NCI-H2107 treated with DMSO at 0.1 percent for 48 hours (cell line): Measurements from ENCODE around the gene MOBP.
"Not testable (repeated sequence)": the region's sequence is repeated elsewhere in the genome, so short reads cannot be mapped to it uniquely, and the experiment has no call there.

ENCODE experiments used
- DNase-seq: peaks from one replicate; lab custom pipeline; 2025; ENCODE audit not compliant: unreplicated experiment; lab: John Stamatoyannopoulos, UW

Gene MOBP

GRCh38 chr3:39467394-39468107, at the start of gene MOBP:
Gene MOBP (plus strand): TSS chr3:39467680. CDS start chr3:39502070, 34,390 bp downstream.
- DNase-seq: no peak

DNA sequence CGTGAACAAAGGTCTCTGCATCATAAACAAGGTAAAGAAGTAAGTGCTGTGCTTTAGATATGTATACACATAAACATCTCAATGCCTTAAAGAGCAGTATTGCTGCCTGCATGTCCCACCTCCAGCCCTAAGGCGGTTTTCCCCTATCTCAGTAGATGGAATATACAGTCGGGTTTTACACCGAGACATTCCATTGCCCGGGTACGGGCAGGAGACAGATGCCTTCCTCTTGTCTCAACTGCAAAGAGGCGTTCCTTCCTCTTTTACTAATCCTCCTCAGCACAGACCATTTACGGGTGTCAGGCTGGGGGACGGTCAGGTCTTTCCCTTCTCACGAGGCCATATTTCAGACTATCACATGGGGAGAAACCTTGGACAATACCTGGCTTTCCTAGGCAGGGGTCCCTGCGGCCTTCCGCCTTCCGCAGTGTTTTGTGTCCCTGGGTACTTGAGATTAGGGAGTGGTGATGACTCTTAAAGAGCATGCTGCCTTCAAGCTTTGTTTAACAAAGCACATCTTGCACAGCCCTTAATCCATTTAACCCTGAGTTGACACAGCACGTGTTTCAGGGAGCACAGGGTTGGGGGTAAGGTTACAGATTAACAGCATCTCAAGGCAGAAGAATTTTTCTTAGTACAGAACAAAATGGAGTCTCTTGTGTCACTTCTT, 48.8 kb upstream of the MOBP start:
- DNase-seq: not testable (repeated sequence)

DNA sequence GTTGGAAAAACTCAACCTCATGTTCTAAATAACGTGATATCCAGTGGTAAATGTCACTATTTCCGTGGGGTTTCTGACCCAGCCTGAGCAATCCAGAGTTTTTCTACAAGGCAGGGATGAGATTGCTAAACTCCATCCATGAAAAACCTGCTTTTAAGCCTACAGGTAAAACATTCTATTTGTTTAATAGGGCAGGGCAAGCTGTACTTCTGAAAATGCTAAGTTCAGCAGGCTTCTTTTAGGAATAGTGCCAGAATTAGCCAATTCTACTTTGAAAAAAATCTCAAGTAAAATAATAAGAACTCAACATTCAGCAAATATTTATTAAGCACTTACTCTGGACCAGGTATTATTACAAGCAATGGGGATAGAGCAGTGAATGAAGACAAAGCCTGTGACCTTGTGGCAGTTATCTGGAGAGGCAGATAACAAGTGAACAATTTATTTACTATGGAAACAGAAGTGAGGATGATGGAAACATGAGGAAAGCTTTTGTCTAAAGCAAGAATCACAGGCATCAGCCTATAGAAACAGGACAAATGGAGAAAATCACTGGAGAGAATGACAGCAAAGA, 47.7 kb upstream of the MOBP start:
- DNase-seq: no peak

- DNase-seq: no peak
These were observed 46.9 kb upstream of the MOBP start for GRCh38 chr3:39420543-39420942.

DNA sequence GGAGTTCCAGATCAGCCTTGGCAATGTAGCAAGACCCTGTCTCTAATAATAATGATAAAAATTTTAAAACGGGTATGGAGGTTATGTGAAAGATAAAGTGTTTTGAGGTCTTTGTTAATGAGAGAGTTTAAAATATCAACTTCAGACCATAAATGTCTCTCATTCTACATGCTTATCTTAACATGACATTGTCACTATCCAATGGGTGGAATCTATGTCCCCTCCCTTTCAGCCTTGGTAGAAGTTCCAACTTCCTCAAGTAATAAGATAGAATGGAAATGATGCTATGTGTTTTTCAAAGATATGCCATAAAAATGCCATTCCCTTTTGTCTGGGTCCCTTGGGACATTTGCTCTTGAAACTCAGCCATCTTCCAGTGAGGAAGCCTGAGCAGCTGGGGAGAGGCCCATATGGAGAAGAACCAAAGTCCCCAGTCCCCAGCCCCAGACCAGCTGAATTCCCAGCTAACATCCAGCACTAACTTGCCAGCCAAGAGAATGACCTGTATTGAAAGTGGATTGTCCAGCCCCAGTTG, 44.0 kb upstream of the MOBP start:
- no peak for DNase-seq

- no peak for DNase-seq
These were observed 41.2 kb upstream of the MOBP start for GRCh38 chr3:39426312-39426711.

- DNase-seq: no peak
These were observed 40.0 kb upstream of the MOBP start for GRCh38 chr3:39427506-39427905.

- no peak for DNase-seq
These were observed 38.7 kb upstream of the MOBP start for GRCh38 chr3:39428745-39429201.

- no peak for DNase-seq
These were observed 38.0 kb upstream of the MOBP start for GRCh38 chr3:39429466-39429865.

DNA sequence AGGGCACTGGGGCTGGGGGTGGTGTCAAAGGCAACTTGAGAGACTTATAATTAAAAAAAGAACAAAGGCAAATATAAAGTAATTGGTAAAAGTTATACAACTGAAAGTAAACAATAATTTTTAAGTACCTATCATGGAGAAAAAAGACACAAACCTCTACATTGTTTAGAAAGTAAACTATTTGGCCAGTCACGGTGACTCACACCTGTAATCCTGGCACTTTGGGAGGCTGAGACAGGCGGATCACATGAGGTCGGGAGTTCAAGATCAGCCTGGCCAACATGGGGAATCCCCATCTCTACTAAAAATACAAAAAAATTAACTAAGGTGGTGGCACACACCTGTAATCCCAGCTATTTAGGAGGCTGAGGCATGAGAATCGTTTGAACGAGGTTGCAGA, 35.1 kb upstream of the MOBP start:
- no peak for DNase-seq

- DNase-seq: no peak
These were observed 33.8 kb upstream of the MOBP start for GRCh38 chr3:39433642-39434041.

DNA sequence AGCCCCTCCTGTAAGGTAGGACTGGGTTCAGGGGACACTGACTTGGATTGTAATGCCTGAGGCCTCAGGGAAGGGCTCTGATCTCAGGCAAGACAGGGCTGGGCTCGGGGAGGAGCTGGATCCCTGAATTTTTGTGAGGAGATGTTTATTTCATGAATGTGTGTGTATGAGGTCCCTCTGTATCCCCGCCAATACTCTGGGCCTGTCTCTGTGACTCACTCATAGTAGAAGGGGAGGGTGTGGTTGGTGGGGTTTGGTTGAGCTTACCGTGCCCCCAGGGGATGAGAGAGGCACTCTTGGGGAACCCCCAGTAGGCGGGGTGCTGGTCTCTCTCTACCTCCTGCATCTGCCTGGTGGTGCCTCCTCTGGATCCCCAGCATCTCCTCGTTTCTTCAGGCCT, 32.9 kb upstream of the MOBP start:
- DNase-seq: no peak

DNA sequence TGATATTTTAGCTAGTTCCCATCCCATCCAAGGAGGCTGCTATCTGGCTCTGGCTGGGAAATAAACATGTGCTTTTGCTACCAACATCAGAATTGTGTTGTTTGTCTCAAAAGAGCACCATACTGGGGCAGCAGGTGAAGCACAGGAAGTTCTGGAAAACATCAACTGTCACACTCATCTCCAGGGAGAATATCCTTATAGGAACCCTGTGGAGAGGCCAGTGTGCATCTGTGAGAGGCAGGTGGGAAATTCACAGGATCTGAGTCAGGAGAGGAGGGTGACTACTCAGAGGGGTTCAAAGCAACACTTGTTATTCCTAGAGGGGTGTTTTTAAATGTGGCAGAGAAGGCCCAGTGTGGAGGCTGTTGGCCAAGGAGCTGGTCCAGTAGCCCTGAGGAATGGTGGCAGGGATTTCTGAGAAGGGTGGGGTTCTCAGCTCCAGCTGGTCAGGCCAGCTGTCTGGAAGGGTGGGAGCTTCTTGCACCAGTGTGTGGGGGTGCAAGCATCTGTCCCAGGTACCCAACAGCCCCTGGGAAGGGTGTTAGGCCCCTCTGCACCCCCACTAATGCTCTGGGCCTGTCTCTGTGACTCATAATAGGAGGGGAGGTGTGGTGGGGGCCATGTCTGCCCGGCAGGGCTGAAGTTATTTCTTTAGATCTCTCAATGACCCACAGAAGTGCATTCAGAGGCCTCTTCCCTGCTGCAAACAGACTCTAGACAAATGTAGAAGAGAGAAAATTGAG, 32.3 kb upstream of the MOBP start:
- peak; percentile 7 for DNase-seq

- DNase-seq: no peak
These were observed 28.6 kb upstream of the MOBP start for GRCh38 chr3:39438880-39439279.

- DNase-seq: no peak
These were observed 27.2 kb upstream of the MOBP start for GRCh38 chr3:39440316-39440715.

- DNase-seq: no peak
These were observed 23.9 kb upstream of the MOBP start for GRCh38 chr3:39443530-39443929.

GRCh38 chr3:39445927-39446326, 21.6 kb upstream of the MOBP start:
- no peak for DNase-seq

DNA sequence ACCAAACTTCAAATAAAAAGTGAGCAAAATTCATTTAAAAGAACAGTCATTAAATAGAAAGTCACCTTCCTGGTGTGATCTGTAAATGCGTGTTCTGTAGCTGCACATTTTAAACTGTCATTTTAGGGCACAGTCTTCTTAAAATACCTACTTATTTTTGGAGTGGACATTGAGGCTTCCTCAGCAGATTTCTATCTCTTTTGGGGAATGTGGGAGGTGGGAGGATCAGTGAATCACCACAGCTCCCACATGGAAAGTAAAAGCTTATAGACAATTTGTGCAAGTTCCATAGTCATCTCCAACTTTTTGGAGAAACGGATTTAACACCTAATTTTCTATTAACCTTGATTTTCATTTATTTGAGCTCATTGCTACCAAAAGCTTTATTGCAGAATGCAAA, 21.0 kb upstream of the MOBP start:
- DNase-seq: no peak

DNA sequence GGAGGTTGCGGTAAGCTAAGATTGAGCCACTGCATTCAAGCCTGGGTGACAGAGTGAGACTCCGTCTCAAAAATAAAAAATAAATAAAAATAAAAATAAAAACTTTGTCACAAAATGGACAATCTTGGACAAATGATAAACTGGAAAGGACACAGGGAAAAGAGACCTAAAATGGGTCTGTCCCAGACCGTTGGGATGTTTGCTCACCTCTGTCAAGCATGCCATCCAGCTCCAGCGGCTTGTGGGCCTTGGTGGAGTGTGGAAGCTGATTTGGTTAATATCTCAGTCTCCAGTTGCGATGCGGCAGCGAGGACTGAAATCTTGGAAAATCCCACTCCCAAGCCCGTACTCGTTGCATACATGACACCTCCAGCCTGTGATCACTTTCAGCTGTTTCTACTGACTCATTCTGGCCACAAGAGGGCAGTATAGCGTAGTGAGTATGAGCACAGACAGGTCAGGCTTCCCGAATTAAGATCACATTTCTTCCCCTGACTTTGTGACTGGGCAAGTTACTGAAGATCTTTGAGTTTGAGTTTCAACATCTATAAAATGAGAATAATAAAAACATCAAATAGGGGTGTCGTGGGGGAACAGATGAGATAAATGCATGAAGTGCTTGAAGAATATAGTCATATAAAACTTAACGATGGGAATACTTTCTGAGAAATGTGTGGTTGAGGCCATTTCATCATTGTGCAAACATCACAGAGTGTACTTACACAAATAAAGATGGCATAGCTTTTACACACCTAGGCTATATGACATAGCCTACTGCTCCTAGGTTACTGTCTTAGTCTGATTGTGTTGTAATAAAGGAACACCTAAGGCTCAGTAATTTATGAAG, 19.6 kb upstream of the MOBP start:
- peak; percentile 11 for DNase-seq

- DNase-seq: no peak
These were observed 18.8 kb upstream of the MOBP start for GRCh38 chr3:39448506-39449233.
